GM12872 (cell line): ENCODE data around the gene MYMK.

Experiments used
- CTCF ChIP-seq: IDR thresholded peaks from 3 replicates; pipeline ENCODE4 v1.5.1; 2011; ENCODE audit warnings: low read depth, mild to moderate bottlenecking, low read length, moderate library complexity; ENCODE audit not compliant: insufficient read depth

Gene MYMK

GRCh38 chr9:133524679-133525228, at the start of gene MYMK:
MYMK (minus strand) TSS chr9:133524959; CDS start chr9:133524844, 115 bp downstream.
- no peak for TF ChIP-seq CTCF

GRCh38 chr9:133573791-133574515, 49.2 kb upstream of the MYMK start:
- no peak for TF ChIP-seq CTCF

- TF ChIP-seq CTCF = no peak
Measured at GRCh38 chr9:133572821-133573361, 48.1 kb upstream of the MYMK start.

GRCh38 chr9:133571896-133572595, 47.3 kb upstream of the MYMK start:
- no peak for TF ChIP-seq CTCF

- TF ChIP-seq CTCF = no peak
Measured at GRCh38 chr9:133571391-133571890, 46.7 kb upstream of the MYMK start.

GRCh38 chr9:133570691-133571080, 45.9 kb upstream of the MYMK start:
- no peak for TF ChIP-seq CTCF
